Brain microvascular endothelial cell (primary cell): ENCODE data around the gene TFE3.
A peak's percentile ranks its signal among the peaks of the same experiment; 100 is the strongest.

Experiments used
- DNase-seq: peaks from one replicate; pipeline ENCODE4 v3.0.0-alpha.2; 2020
- H3K27ac ChIP-seq: fragments of 250-450 bp; sonication (Bioruptor Pico); 2 replicates; pipeline ENCODE4 v1.5.1; 2020; ENCODE audit warnings: mild to moderate bottlenecking, moderate library complexity
- H3K27me3 ChIP-seq: fragments of 250-450 bp; sonication (Bioruptor Pico); replicated peaks from 2 replicates; pipeline ENCODE4 v1.5.1; 2020; ENCODE audit warnings: mild to moderate bottlenecking
- H3K36me3 ChIP-seq: fragments of 250-450 bp; sonication (Bioruptor Pico); replicated peaks from 2 replicates; pipeline ENCODE4 v1.5.1; 2020; ENCODE audit warnings: mild to moderate bottlenecking
- H3K4me3 ChIP-seq: 2 replicates; pipeline ENCODE4 v1.5.1; 2011; ENCODE audit warnings: low read depth, mild to moderate bottlenecking, control low read depth, low read length, moderate library complexity
- CTCF ChIP-seq: IDR thresholded peaks from 2 replicates; pipeline ENCODE4 v1.5.1; 2011; ENCODE audit warnings: low read depth, mild to moderate bottlenecking, moderate library complexity, low read length, control low read depth, inconsistent platforms; ENCODE audit errors: missing control alignments
- in situ Hi-C: cut with HindIII; loops from 2 replicates; pipeline ENCODE4 v1.10.0; 2017; ENCODE audit warnings: low sequenced_read_pairs, low pct_ligation_motif_present

The TFE3 gene

GRCh38 chrX:49075347-49075746, 32.2 kb upstream of the TFE3 start:
- DNase-seq, result no peak
- no peak for TF ChIP-seq CTCF
- Histone ChIP-seq H3K4me3 (no peak overlapping the region), H3K36me3 (no peaks in the 10 kb centered on the region), H3K27me3 (no peaks in the 10 kb centered on the region), H3K27ac (no peak overlapping the region)
- in situ Hi-C loops, result no loop called here

DNA sequence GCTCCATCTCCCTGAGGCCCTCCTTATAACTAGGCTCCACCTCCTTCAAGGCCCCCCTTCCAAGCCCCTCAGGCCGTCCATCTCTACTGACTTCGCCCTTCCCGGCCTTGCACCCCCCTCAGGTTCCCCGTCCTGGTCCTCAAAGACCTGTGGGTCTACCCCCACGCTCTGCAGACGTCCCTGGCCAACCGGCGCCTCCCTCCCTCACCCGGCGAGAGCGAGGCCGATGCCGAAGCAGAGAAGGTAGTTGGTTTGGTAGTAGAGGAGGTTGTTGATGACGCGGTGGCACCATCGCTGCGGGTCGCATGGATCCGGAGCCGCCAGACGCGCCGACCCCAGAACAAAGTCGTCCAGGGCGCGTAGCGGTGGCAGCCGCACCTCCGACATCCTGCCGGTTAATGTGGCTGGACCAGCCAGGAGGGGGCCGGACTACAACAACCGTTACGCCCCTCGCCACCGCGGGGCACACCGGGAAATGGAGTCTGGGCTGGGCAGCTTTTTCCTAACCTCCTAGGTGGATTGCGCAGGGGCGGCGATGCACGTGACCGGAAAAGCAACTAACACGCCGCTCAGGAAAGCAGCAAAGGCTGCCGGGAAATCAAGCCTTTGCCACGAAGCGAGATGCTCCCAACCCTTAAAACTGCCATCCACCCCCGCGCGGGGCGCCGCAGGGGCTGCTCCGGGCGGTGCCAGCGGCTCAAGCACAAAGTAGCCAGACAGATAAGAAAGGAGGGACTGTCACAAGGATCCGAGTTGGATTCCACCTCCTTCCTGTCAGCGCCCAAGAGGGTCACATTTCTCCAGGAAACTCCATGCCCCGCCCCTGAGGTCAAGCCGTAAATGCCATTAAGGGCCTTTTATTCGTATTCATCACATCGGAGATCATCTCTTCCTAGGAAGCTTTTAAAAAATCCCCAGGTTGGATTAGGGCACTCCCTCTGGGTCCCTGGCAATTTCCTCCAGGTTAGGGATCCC, 30.7 kb upstream of the TFE3 start, which contains the start of gene PRAF2:
Gene PRAF2 (minus strand): TSS at position 402 of the 975 bp plus-strand sequence. CDS start 15 bp downstream, at position 387.
- peak; percentile 87 for DNase-seq
- H3K27me3 ChIP-seq, result no peaks in the 10 kb centered on the region
- H3K4me3 ChIP-seq, result peak within 1 kb of the TSS; percentile 79
- H3K27ac ChIP-seq, result peak within 1 kb of the TSS; percentile 2
- in situ Hi-C loops, result no loop called here
- no peak for TF ChIP-seq CTCF
- H3K36me3 ChIP-seq, result no peaks in the 10 kb centered on the region

DNA sequence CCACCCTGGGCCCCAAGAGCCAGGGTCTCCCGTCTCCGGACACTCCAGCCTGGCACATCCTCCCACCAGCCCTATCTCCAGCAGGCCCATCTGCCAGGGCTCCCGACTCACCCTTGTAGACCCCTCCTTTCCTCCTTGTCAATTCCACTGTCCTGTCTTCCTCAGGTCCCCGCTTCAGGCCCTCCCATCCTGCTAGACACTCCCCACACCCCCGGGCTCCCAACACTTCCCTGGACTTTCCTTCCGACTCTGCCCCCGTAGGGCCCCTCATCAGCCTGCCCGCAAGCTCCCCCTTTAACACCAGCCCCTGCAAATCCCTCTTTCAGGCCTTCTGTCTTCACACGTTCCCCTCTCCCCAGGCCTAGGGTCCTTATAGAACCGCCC, 29.5 kb upstream of the TFE3 start:
- DNase-seq, result no peak
- Histone ChIP-seq H3K4me3 (peak overlapping the region; percentile 79), H3K36me3 (no peaks in the 10 kb centered on the region), H3K27me3 (no peaks in the 10 kb centered on the region), H3K27ac (no peak overlapping the region)
- in situ Hi-C loops, result no loop called here
- TF ChIP-seq CTCF, result no peak

DNA sequence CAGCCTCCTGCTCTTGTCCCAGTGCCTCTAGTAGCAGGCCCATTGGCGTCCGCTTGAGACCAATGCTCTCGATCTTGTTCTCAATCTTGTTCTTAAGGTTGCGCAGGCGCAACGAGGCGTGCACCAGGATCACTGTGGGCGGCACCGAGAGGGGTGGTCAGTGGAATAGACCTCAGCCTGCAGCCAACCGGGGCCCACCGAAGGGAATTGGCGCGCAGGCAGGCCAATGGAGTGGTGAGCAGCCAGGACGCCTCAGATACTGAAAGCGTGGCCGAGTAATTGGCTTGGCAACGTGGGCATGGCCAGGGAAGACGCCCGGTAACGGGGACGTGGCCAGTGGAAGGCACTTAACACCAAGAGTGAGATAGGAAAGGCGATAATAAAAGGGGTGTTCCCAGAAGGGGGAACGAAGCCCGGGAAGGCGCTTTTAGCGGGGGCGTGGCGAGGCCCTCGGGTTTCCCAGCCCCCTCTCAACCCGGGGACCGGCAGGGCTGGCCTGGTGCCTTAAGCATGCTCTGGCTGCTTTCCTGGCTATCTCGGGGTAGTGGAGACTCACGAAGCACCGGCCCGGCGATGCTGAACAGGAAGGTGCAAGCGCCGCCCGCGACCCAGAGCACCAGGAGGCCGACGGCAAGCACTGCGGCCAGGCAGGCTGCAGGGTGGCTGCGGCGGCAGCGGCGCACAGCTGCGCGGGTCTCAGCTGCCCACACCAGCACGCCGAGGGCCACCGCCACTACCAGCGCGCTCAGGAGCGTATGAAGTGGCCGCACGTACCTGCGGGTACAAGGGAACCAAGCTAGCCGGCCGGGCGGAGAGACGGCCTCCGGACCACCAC, 28.9 kb upstream of the TFE3 start:
- DNase-seq, result peak; percentile 57
- Histone ChIP-seq H3K27ac (no peak overlapping the region), H3K36me3 (no peaks in the 10 kb centered on the region), H3K4me3 (peak overlapping the region; percentile 79), H3K27me3 (no peaks in the 10 kb centered on the region)
- no peak for TF ChIP-seq CTCF
- in situ Hi-C loops, result no loop called here

- H3K36me3 ChIP-seq, result no peaks in the 10 kb centered on the region
Measured at GRCh38 chrX:49070988-49071387, 27.8 kb upstream of the TFE3 start.

More at GRCh38 chrX:49070988-49071387, 27.8 kb upstream of the TFE3 start:
- Histone ChIP-seq H3K4me3 (no peak overlapping the region), H3K27me3 (no peaks in the 10 kb centered on the region), H3K27ac (no peak overlapping the region)
- TF ChIP-seq CTCF, result no peak
- DNase-seq, result no peak
- in situ Hi-C loops, result no loop called here
